Hippocampal formation (tissue), 2 donors: Measurements from ENCODE around the gene RFK.

Experiments
- DNase-seq, 2 donors: peaks; one replicate each; lab custom pipeline; 2025; lab: John Stamatoyannopoulos, UW

The RFK gene

GRCh38 chr9:76412638-76413037, 18.4 kb upstream of the RFK start:
- DNase-seq: no peak

- no peak for DNase-seq
Observed at GRCh38 chr9:76405868-76406267, 11.6 kb upstream of the RFK start.

GRCh38 chr9:76405340-76405739, 11.1 kb upstream of the RFK start:
- DNase-seq: no peak

GRCh38 chr9:76404401-76404800, 10.2 kb upstream of the RFK start:
- DNase-seq: no peak

GRCh38 chr9:76403352-76403751, 9.1 kb upstream of the RFK start:
- DNase-seq: peak in 1 of 2 donors; percentile 33

GRCh38 chr9:76401580-76402354, 7.5 kb upstream of the RFK start:
- DNase-seq: no peak

GRCh38 chr9:76401176-76401575, 7.0 kb upstream of the RFK start:
- DNase-seq: no peak

- no peak for DNase-seq
Observed at GRCh38 chr9:76400534-76401096, 6.4 kb upstream of the RFK start.

- no peak for DNase-seq
Observed at GRCh38 chr9:76399856-76400255, 5.6 kb upstream of the RFK start.

- DNase-seq: no peak
Observed at GRCh38 chr9:76396597-76396996, 2.4 kb upstream of the RFK start.

GRCh38 chr9:76396144-76396543, 1.9 kb upstream of the RFK start:
- no peak for DNase-seq

- DNase-seq: no peak
Observed at GRCh38 chr9:76395381-76395780, 1.2 kb upstream of the RFK start.

GRCh38 chr9:76394960-76395252, 680 bp upstream of the RFK start:
- peak; percentile 62 to 69 for DNase-seq

GRCh38 chr9:76390656-76391055, 3.6 kb downstream of the RFK start:
- DNase-seq: no peak

GRCh38 chr9:76379494-76379893, 14.7 kb downstream of the RFK start:
- no peak for DNase-seq

GRCh38 chr9:76378367-76379073, 15.7 kb downstream of the RFK start:
- no peak for DNase-seq

GRCh38 chr9:76377791-76378190, 16.4 kb downstream of the RFK start:
- DNase-seq: no peak

GRCh38 chr9:76374783-76375559, 19.3 kb downstream of the RFK start:
- no peak for DNase-seq

- no peak for DNase-seq
Observed at GRCh38 chr9:76373784-76374474, 20.3 kb downstream of the RFK start.

GRCh38 chr9:76373173-76373783, 20.9 kb downstream of the RFK start:
- no peak for DNase-seq

GRCh38 chr9:76372336-76372735, 21.9 kb downstream of the RFK start:
- DNase-seq: no peak

- no peak for DNase-seq
Observed at GRCh38 chr9:76371901-76372300, 22.3 kb downstream of the RFK start.
